SH-SY5Y (cell line): ENCODE measurements around the gene PTPN3.

Experiments
- GATA2 ChIP-seq: IDR thresholded peaks from 2 replicates; pipeline ENCODE4 v1.6.1; 2011; ENCODE audit warnings: mild to moderate bottlenecking, low read depth, low read length
- GATA3 ChIP-seq: IDR thresholded peaks from 2 replicates; pipeline ENCODE4 v1.6.1; 2011; ENCODE audit warnings: low read depth, mild to moderate bottlenecking, low read length, moderate library complexity

- no peak for TF ChIP-seq GATA2
- TF ChIP-seq GATA3: no peak
These were observed 128.8 kb downstream of the PTPN3 start for GRCh38 chr9:109369285-109369684.
